ENCODE results near the gene CDK17. TPM values are rescaled to one million over a fixed set of nuclear protein-coding genes. Genes with fewer than 3 reads are reported as not detected.

The CDK17 gene
- total RNA-seq, 2 donors from 2014 or later: 36.2 to 39.9 TPM

GRCh38 chr12:96300064-96300463 lies 100.2 kb downstream of the CDK17 start:
- no peak overlapping the region for H3K27ac Mint-ChIP-seq

GRCh38 chr12:96297504-96297903 lies 102.7 kb downstream of the CDK17 start:
- no peak for TF ChIP-seq CTCF (conservative IDR thresholded peaks at IDR 0.05)
- WGBS, 2 experiments (ENCODE audit: insufficient coverage in 1 of 2, insufficient read length in 1 of 2): 87 to 100% methylated on average over 3 to 4 of the region's 4 CpGs
- no peaks in the 10 kb centered on the region for H3K4me1 Mint-ChIP-seq
- no peaks in the 10 kb centered on the region for H3K27me3 Mint-ChIP-seq (ENCODE audit: insufficient read depth)
- no peak overlapping the region for H3K4me3 ChIP-seq (ENCODE audit: low read length)
- no peak overlapping the region for H3K9ac ChIP-seq (ENCODE audit: extremely low read depth, low read length, poor library complexity, severe bottlenecking)
- no peak overlapping the region for H3K27ac Mint-ChIP-seq
- H3K4me1 ChIP-seq (ENCODE audit: control insufficient read depth, insufficient read depth, low read length): no peaks in the 10 kb centered on the region
- H3K9me3 Mint-ChIP-seq: no peaks in the 10 kb centered on the region
- no peak for DNase-seq
- peaks cover 34% of the 10 kb centered on the region for H3K36me3 Mint-ChIP-seq (ENCODE audit: low read depth)
- H3K9me3 ChIP-seq (ENCODE audit: control insufficient read depth, low read length): no peaks in the 10 kb centered on the region
- H3K4me3 Mint-ChIP-seq: no peak overlapping the region
- H3K36me3 ChIP-seq (ENCODE audit: control insufficient read depth, insufficient read depth, low read length): peaks cover 72% of the 10 kb centered on the region
- H3K27ac ChIP-seq (ENCODE audit: low read depth, low read length): no peak overlapping the region
- H3K27me3 ChIP-seq (ENCODE audit: control insufficient read depth, insufficient read depth, low read length, poor library complexity, severe bottlenecking): no peaks in the 10 kb centered on the region

More at GRCh38 chr12:96300064-96300463, 100.2 kb downstream of the CDK17 start:
- H3K36me3 Mint-ChIP-seq (ENCODE audit: low read depth): peaks cover 19% of the 10 kb centered on the region
- DNase-seq: no peak
- Histone ChIP-seq H3K4me3 (ENCODE audit: low read length) (no peak overlapping the region), H3K9me3 (ENCODE audit: control insufficient read depth, low read length) (no peaks in the 10 kb centered on the region), H3K4me1 (ENCODE audit: control insufficient read depth, insufficient read depth, low read length) (no peaks in the 10 kb centered on the region), H3K27ac (ENCODE audit: low read depth, low read length) (no peak overlapping the region), H3K9ac (ENCODE audit: extremely low read depth, low read length, poor library complexity, severe bottlenecking) (no peak overlapping the region), H3K36me3 (ENCODE audit: control insufficient read depth, insufficient read depth, low read length) (peaks cover 50% of the 10 kb centered on the region), H3K27me3 (ENCODE audit: control insufficient read depth, insufficient read depth, low read length, poor library complexity, severe bottlenecking) (no peaks in the 10 kb centered on the region)
- no peaks in the 10 kb centered on the region for H3K27me3 Mint-ChIP-seq (ENCODE audit: insufficient read depth)
- H3K4me1 Mint-ChIP-seq: peaks cover 10% of the 10 kb centered on the region
- TF ChIP-seq CTCF (conservative IDR thresholded peaks at IDR 0.05): no peak
- WGBS, 2 experiments (ENCODE audit: insufficient coverage in 1 of 2, insufficient read length in 1 of 2): 96 to 100% methylated on average over 2 to 5 of the region's 5 CpGs
- no peak overlapping the region for H3K4me3 Mint-ChIP-seq
- no peaks in the 10 kb centered on the region for H3K9me3 Mint-ChIP-seq

DNA sequence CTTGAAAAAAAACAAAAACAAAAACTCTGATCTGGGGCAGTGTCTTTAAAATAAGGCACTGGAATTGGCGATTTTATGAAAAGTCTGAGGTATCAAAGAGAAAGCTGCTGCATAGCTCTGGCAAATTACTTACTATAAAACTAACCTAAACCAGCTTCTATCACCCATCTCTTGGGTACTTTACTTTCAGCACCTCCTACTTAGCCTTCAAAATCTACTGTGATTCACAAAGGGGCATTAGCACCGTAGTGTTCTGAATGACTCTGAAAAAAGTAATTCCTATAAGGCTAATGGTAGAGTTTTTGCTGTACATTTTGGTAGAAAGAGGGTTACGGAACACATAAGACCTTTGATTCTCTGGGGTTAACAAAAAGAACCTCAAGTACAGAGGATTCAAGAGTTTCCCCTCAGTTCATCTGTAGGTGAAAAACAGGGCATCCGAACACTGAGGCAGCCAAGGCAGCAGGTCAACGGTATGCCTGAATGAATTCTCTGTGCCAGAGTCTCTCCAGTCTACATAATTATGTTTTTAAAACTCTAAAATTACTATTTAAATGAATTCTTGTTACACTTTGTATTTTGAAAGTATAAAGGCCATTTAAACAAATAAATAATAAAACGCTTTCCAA lies 104.6 kb downstream of the CDK17 start:
- peak overlapping the region; percentile 26 for H3K27ac Mint-ChIP-seq
- peaks cover 39% of the 10 kb centered on the region for H3K36me3 Mint-ChIP-seq (ENCODE audit: low read depth)
- Histone ChIP-seq H3K9ac (ENCODE audit: extremely low read depth, low read length, poor library complexity, severe bottlenecking) (no peak overlapping the region), H3K27me3 (ENCODE audit: control insufficient read depth, insufficient read depth, low read length, poor library complexity, severe bottlenecking) (no peaks in the 10 kb centered on the region), H3K4me3 (ENCODE audit: low read length) (no peak overlapping the region), H3K36me3 (ENCODE audit: control insufficient read depth, insufficient read depth, low read length) (peaks cover 68% of the 10 kb centered on the region), H3K4me1 (ENCODE audit: control insufficient read depth, insufficient read depth, low read length) (no peaks in the 10 kb centered on the region), H3K9me3 (ENCODE audit: control insufficient read depth, low read length) (no peaks in the 10 kb centered on the region), H3K27ac (ENCODE audit: low read depth, low read length) (no peak overlapping the region)
- H3K27me3 Mint-ChIP-seq (ENCODE audit: insufficient read depth): no peaks in the 10 kb centered on the region
- no peaks in the 10 kb centered on the region for H3K9me3 Mint-ChIP-seq
- no peak for TF ChIP-seq CTCF (conservative IDR thresholded peaks at IDR 0.05)
- no peak for DNase-seq
- 95 to 100% methylated on average over 4 to 6 of the region's 6 CpGs for WGBS, 2 experiments (ENCODE audit: insufficient coverage in 1 of 2, insufficient read length in 1 of 2)
- H3K4me3 Mint-ChIP-seq: no peak overlapping the region
- H3K4me1 Mint-ChIP-seq: no peaks in the 10 kb centered on the region

Measured in endodermal cell (in vitro differentiated cells).